CD4-positive, alpha-beta T cell (primary cell): Measurements from ENCODE around the gene PRKCB. TPM values are rescaled to one million over a fixed set of nuclear protein-coding genes. Genes with fewer than 3 reads are reported as not detected.
A peak's percentile ranks its signal among the peaks of the same experiment; 100 is the strongest.

ENCODE experiments used
- ATAC-seq: fragments of 200-7000 bp; cut with Tn5 transposase; one replicate; pipeline ENCODE4 v1.10.0; 2022; ENCODE audit warnings: mild to moderate bottlenecking; ENCODE audit not compliant: poor library complexity
- CTCF ChIA-PET: fragments of 350-600 bp; sonication (Branson Sonifier 250); formaldehyde crosslinking; loops from one replicate; lab custom pipeline; 2021; ENCODE audit warnings: antibody characterized with exemption, inconsistent platforms; lab: Charles Lee
- POLR2A ChIA-PET: fragments of 350-600 bp; sonication (Branson Sonifier 250); formaldehyde crosslinking; loops from one replicate; lab custom pipeline; 2021; ENCODE audit warnings: antibody characterized with exemption, inconsistent platforms; lab: Charles Lee
- DNase-seq, 14 experiments: peaks; one replicate each; pipeline ENCODE4 v3.0.0-alpha.2; 2013 to 2020; ENCODE audit warnings: mixed read lengths in 2 of 14
- H3K27ac ChIP-seq, 2 donors: one replicate each; pipeline versions ENCODE4 v1.5.1 to v1.7.0; 2013; ENCODE audit warnings: low read length in 2 of 2, low read depth in 1 of 2, mild to moderate bottlenecking in 1 of 2
- H3K27me3 ChIP-seq, 2 experiments: 1 replicate in 1 of 2; 2 replicates in 1 of 2; pipeline versions ENCODE4 v1.6.1 to v1.7.0; 2013; ENCODE audit warnings: low read length in 2 of 2, control low read depth in 1 of 2, mild to moderate bottlenecking in 1 of 2, moderate library complexity in 1 of 2; ENCODE audit not compliant: insufficient read depth in 2 of 2, control insufficient read depth in 1 of 2
- H3K36me3 ChIP-seq: one replicate; pipeline ENCODE4 v1.6.1; 2013; ENCODE audit warnings: low read length, control low read depth; ENCODE audit not compliant: insufficient read depth
- H3K4me1 ChIP-seq: one replicate; pipeline ENCODE4 v1.6.1; 2013; ENCODE audit warnings: low read length, control low read depth; ENCODE audit not compliant: insufficient read depth
- H3K4me3 ChIP-seq: one replicate; pipeline ENCODE4 v1.5.1; 2013; ENCODE audit warnings: mild to moderate bottlenecking, low read length, moderate library complexity
- H3K9me3 ChIP-seq, 2 experiments: 1 replicate in 1 of 2; 2 replicates in 1 of 2; pipeline versions ENCODE4 v1.6.1 to v1.7.0; 2013; ENCODE audit warnings: low read length in 2 of 2, mild to moderate bottlenecking in 2 of 2, control low read depth in 1 of 2, moderate library complexity in 1 of 2; ENCODE audit not compliant: control insufficient read depth in 1 of 2, insufficient read depth in 1 of 2
- H3K27ac Mint-ChIP-seq: one replicate; pipeline ENCODE4 v1.8.0; 2020; ENCODE audit warnings: mixed read lengths
- H3K27me3 Mint-ChIP-seq: one replicate; pipeline ENCODE4 v1.8.0; 2021; ENCODE audit warnings: mixed read lengths
- H3K36me3 Mint-ChIP-seq: one replicate; pipeline ENCODE4 v1.8.0; 2021; ENCODE audit warnings: low read depth, mixed read lengths
- H3K4me1 Mint-ChIP-seq: one replicate; pipeline ENCODE4 v1.8.0; 2021; ENCODE audit warnings: low read depth, mixed read lengths
- H3K4me3 Mint-ChIP-seq: one replicate; pipeline ENCODE4 v1.8.0; 2020; ENCODE audit warnings: mild to moderate bottlenecking, mixed read lengths
- H3K9me3 Mint-ChIP-seq: one replicate; pipeline ENCODE4 v1.8.0; 2020; ENCODE audit warnings: mixed read lengths
- intact Hi-C, 2 experiments: fragments of 100-400 bp; cut with DNase I in 1 of 2; cut with micrococcal nuclease in 1 of 2; formaldehyde crosslinking; loops; one replicate each; pipeline versions ENCODE4 v1.15.1 to v1.9.0; 2023 to 2025; cut with DNase I, micrococcal nuclease
- total RNA-seq, 174 experiments: library from RNA in 2 of 174; stranded (reverse) in 2 of 174; gene quantifications; one replicate each; pipeline ENCODE4 v1.2.3 and lab custom pipeline; 2021 to 2026
- TF ChIP-seq, protein P1 (sequence below): fragments of 200-600 bp; IDR thresholded peaks from one replicate; pipeline ENCODE4 v1.8.0; 2022; ENCODE audit warnings: antibody characterized with exemption, mild to moderate bottlenecking

Gene PRKCB
- total RNA-seq, 2 experiments from 2014 or later = 64.7 TPM

DNA sequence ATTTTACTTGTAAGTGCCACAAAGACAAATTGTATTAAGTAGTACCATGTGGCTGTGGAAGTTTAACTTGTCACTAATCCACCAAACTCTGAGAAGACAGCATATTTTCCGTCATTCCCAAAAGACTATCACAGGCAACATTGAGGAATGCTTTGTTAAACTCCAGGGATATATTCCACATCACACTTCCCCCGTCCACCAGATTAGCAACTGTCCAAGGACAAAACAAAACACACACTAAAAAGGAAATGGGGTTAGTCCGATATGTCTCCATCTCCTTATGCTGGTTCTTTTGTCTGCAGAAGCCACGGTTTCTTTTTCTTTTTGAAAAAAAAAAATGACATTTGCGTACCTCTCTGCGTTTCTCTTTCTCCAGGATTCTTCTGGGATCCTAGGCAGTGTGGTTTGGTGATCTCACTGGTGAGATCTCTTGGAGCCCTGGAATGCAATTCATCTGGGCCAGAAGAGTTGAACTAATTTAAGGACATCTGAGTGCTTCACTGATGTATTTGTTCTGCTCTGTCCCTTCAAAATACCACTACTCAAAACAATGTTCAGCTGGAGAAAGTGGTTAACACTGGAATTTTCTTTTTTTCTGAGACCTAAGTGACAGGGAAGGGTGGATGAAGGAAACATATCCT is 40.6 kb downstream of the PRKCB start:
- Histone ChIP-seq H3K4me1 (peaks cover 17% of the 10 kb centered on the region), H3K36me3 (peaks cover 2% of the 10 kb centered on the region), H3K27ac (no peak overlapping the region), H3K9me3 (no peaks in the 10 kb centered on the region), H3K27me3 (no peaks in the 10 kb centered on the region), H3K4me3 (no peak overlapping the region)
- TF ChIP-seq, protein P1, sequence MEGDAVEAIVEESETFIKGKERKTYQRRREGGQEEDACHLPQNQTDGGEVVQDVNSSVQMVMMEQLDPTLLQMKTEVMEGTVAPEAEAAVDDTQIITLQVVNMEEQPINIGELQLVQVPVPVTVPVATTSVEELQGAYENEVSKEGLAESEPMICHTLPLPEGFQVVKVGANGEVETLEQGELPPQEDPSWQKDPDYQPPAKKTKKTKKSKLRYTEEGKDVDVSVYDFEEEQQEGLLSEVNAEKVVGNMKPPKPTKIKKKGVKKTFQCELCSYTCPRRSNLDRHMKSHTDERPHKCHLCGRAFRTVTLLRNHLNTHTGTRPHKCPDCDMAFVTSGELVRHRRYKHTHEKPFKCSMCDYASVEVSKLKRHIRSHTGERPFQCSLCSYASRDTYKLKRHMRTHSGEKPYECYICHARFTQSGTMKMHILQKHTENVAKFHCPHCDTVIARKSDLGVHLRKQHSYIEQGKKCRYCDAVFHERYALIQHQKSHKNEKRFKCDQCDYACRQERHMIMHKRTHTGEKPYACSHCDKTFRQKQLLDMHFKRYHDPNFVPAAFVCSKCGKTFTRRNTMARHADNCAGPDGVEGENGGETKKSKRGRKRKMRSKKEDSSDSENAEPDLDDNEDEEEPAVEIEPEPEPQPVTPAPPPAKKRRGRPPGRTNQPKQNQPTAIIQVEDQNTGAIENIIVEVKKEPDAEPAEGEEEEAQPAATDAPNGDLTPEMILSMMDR = no peak
- CTCF ChIA-PET = interaction anchor here (0.7 to 2.5 kb wide), 7 partner anchors 7 to 160 kb away, joined by 3 to 13 read pairs (median 4); no protein-coding TSS in a partner anchor
- H3K27ac Mint-ChIP-seq = peak overlapping the region; percentile 49
- POLR2A ChIA-PET = interaction anchor here (1.1 to 1.5 kb wide), 6 partner anchors 13 to 138 kb away, joined by 3 to 17 read pairs (median 6); no protein-coding TSS in a partner anchor
- peaks cover 74% of the 10 kb centered on the region for H3K4me1 Mint-ChIP-seq
- H3K4me3 Mint-ChIP-seq = no peak overlapping the region
- ATAC-seq (no peak), DNase-seq (no peak)
- intact Hi-C loops = loop anchor here in 1 of 2 experiments (2.0 to 5.0 kb wide), 2 partner anchors 74 to 162 kb away; no protein-coding TSS in a partner anchor
- H3K27me3 Mint-ChIP-seq = no peaks in the 10 kb centered on the region
- no peaks in the 10 kb centered on the region for H3K9me3 Mint-ChIP-seq
- H3K36me3 Mint-ChIP-seq = peaks cover 4% of the 10 kb centered on the region

DNA sequence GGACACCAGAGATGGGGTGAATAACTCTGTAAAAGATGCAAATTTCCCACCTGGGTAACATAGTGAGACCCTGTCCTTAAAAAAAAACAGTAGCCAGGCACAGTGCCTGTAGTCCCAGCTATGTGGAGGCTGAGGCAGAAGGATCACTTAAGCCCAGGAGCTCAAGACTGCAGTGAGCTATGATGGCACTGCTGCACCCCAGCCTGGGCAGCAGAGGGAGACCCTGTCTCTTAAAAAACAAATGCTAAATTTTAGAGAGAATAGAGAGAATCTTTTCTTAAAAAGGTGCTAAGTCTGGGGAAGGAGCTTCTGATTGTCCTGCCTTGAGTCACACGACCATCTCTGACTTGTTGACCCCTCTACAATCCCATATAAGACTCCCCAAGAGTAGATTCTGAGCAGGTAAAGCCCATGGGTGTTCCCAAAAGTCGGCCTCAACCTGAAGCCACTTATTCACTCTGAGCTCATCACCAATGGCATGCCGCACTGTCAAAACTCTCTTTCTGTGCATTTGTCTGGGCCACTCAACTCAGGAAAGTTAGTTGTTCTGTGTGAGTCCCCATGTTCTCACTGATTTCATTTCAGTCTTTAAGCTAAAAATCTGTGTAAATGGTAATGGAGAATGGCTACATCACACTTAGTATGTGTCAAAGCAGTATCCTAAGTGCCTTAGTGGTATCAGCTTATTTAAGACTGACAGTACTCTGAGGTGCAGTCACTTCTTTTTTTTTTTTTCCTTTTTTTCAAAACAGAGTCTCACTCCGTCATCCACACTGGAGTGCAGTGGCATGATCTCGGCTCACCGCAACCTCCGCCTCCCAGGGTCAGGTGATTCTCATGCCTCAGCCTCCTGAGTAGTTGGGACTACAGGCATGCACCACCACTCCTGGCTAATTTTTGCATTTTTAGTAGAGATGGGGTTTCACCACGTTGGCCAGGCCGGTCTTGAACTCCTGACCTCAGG is 41.6 kb downstream of the PRKCB start:
- H3K27me3 ChIP-seq = no peaks in the 10 kb centered on the region
- ChIA-PET CTCF (interaction anchor here (0.7 to 2.5 kb wide), 9 partner anchors 8 to 159 kb away, joined by 3 to 13 read pairs (median 4); no protein-coding TSS in a partner anchor), POLR2A (interaction anchor here (0.8 to 2.2 kb wide), 10 partner anchors 14 to 137 kb away, joined by 3 to 17 read pairs (median 5); no protein-coding TSS in a partner anchor)
- Mint-ChIP-seq H3K27ac (peak overlapping the region; percentile 49), H3K9me3 (no peaks in the 10 kb centered on the region), H3K27me3 (no peaks in the 10 kb centered on the region), H3K4me1 (peaks cover 77% of the 10 kb centered on the region), H3K36me3 (peaks cover 10% of the 10 kb centered on the region), H3K4me3 (no peak overlapping the region)
- H3K27ac ChIP-seq = no peak overlapping the region
- peaks cover 2% of the 10 kb centered on the region for H3K36me3 ChIP-seq
- intact Hi-C loops = loop anchor here (1.0 to 5.0 kb wide), 4 partner anchors 75 to 161 kb away; no protein-coding TSS in a partner anchor
- no peaks in the 10 kb centered on the region for H3K9me3 ChIP-seq
- TF ChIP-seq, protein P1 = peak; percentile 41
- peak in 8 of 14 experiments; percentile 9 to 47 (median 22) for DNase-seq
- H3K4me3 ChIP-seq = no peak overlapping the region
- peak; percentile 44 for ATAC-seq
- H3K4me1 ChIP-seq = peaks cover 26% of the 10 kb centered on the region
